ENCODE measurements around the gene TLR3.
A peak's percentile ranks its signal among the peaks of the same experiment; 100 is the strongest.
"Not testable (repeated sequence)": the region's sequence is repeated elsewhere in the genome, so short reads cannot be mapped to it uniquely, and the experiment has no call there.

Gene TLR3

GRCh38 chr4:186068581-186069348, at the start of gene TLR3:
Gene TLR3, plus strand, starts transcription at chr4:186069156. Its CDS starts 7,464 bp downstream, at chr4:186076620.
- peak; percentile 42 for DNase-seq (ENCODE audit: low spot score)

- no peak for DNase-seq (ENCODE audit: low spot score)
Measured at GRCh38 chr4:186019269-186019668, 49.7 kb upstream of the TLR3 start.

GRCh38 chr4:186020106-186020792, 48.7 kb upstream of the TLR3 start:
- no peak for DNase-seq (ENCODE audit: low spot score)

GRCh38 chr4:186020793-186021407, 48.1 kb upstream of the TLR3 start:
- DNase-seq (ENCODE audit: low spot score) = no peak

GRCh38 chr4:186021461-186022167, 47.3 kb upstream of the TLR3 start:
- peak; percentile 77 for DNase-seq (ENCODE audit: low spot score)

GRCh38 chr4:186023975-186024374, 45.0 kb upstream of the TLR3 start:
- no peak for DNase-seq (ENCODE audit: low spot score)

- DNase-seq (ENCODE audit: low spot score) = no peak
Measured at GRCh38 chr4:186024637-186025407, 44.1 kb upstream of the TLR3 start.

- DNase-seq (ENCODE audit: low spot score) = no peak
Measured at GRCh38 chr4:186025408-186025690, 43.6 kb upstream of the TLR3 start.

GRCh38 chr4:186027405-186027804, 41.6 kb upstream of the TLR3 start:
- DNase-seq (ENCODE audit: low spot score) = no peak

GRCh38 chr4:186029571-186030398, 39.2 kb upstream of the TLR3 start:
- peak; percentile 69 for DNase-seq (ENCODE audit: low spot score)

- no peak for DNase-seq (ENCODE audit: low spot score)
Measured at GRCh38 chr4:186030399-186030775, 38.6 kb upstream of the TLR3 start.

GRCh38 chr4:186030795-186031194, 38.2 kb upstream of the TLR3 start:
- no peak for DNase-seq (ENCODE audit: low spot score)

GRCh38 chr4:186032259-186032658, 36.7 kb upstream of the TLR3 start:
- no peak for DNase-seq (ENCODE audit: low spot score)

GRCh38 chr4:186033027-186033426, 35.9 kb upstream of the TLR3 start:
- DNase-seq (ENCODE audit: low spot score) = no peak

GRCh38 chr4:186034613-186035012, 34.3 kb upstream of the TLR3 start:
- not testable (repeated sequence) for DNase-seq (ENCODE audit: low spot score)

GRCh38 chr4:186036976-186037581, 31.9 kb upstream of the TLR3 start:
- no peak for DNase-seq (ENCODE audit: low spot score)

GRCh38 chr4:186037692-186038658, 31.0 kb upstream of the TLR3 start:
- DNase-seq (ENCODE audit: low spot score) = peak; percentile 87

GRCh38 chr4:186039697-186040096, 29.3 kb upstream of the TLR3 start:
- no peak for DNase-seq (ENCODE audit: low spot score)

GRCh38 chr4:186040316-186040715, 28.6 kb upstream of the TLR3 start:
- DNase-seq (ENCODE audit: low spot score) = no peak

Measured in GM03348 (cell line).